Activated B cell treated with CpG ODN at 0.5 μM for 24 hours (primary cell): ENCODE data around the gene C10orf62. TPM values are rescaled to one million over a fixed set of nuclear protein-coding genes. Genes with fewer than 3 reads are reported as not detected.

ENCODE experiments used
- ATAC-seq: fragments of 200-7000 bp; cut with Tn5 transposase; one replicate; pipeline ENCODE4 v1.10.0; 2021; ENCODE audit warnings: low read depth, mild to moderate bottlenecking, moderate library complexity
- CTCF ChIA-PET: fragments of 350-600 bp; sonication (Branson Sonifier 250); formaldehyde crosslinking; loops from one replicate; lab custom pipeline; 2021; ENCODE audit warnings: antibody characterized with exemption; lab: Charles Lee
- POLR2A ChIA-PET: fragments of 350-600 bp; sonication (Branson Sonifier 250); formaldehyde crosslinking; loops from one replicate; lab custom pipeline; 2021; ENCODE audit warnings: antibody characterized with exemption; lab: Charles Lee
- DNase-seq: peaks from one replicate; pipeline ENCODE4 v3.0.0; 2022
- H3K27ac Mint-ChIP-seq: one replicate; pipeline ENCODE4 v1.8.0; 2020; ENCODE audit warnings: mixed read lengths
- H3K27me3 Mint-ChIP-seq: one replicate; pipeline ENCODE4 v1.8.0; 2021; ENCODE audit warnings: mixed read lengths
- H3K36me3 Mint-ChIP-seq: one replicate; pipeline ENCODE4 v1.8.0; 2021; ENCODE audit warnings: low read depth, mixed read lengths
- H3K4me1 Mint-ChIP-seq: one replicate; pipeline ENCODE4 v1.8.0; 2021; ENCODE audit warnings: mixed read lengths
- H3K4me3 Mint-ChIP-seq: one replicate; pipeline ENCODE4 v1.8.0; 2020; ENCODE audit warnings: mild to moderate bottlenecking, mixed read lengths
- H3K9me3 Mint-ChIP-seq: one replicate; pipeline ENCODE4 v1.8.0; 2020; ENCODE audit warnings: mixed read lengths
- intact Hi-C: fragments of 100-400 bp; cut with micrococcal nuclease; formaldehyde crosslinking; loops from one replicate; pipeline ENCODE4 v1.15.1; 2024
- total RNA-seq: library from RNA; stranded (reverse); gene quantifications from 2 replicates; pipeline ENCODE4 v1.2.3, GENCODE V29; 2022
- TF ChIP-seq, protein P1 (sequence below): fragments of 200-600 bp; IDR thresholded peaks from one replicate; pipeline ENCODE4 v1.8.0; 2022; ENCODE audit warnings: antibody characterized with exemption, mild to moderate bottlenecking

C10orf62 gene
- total RNA-seq, 1 donor from 2014 or later: not detected

DNA sequence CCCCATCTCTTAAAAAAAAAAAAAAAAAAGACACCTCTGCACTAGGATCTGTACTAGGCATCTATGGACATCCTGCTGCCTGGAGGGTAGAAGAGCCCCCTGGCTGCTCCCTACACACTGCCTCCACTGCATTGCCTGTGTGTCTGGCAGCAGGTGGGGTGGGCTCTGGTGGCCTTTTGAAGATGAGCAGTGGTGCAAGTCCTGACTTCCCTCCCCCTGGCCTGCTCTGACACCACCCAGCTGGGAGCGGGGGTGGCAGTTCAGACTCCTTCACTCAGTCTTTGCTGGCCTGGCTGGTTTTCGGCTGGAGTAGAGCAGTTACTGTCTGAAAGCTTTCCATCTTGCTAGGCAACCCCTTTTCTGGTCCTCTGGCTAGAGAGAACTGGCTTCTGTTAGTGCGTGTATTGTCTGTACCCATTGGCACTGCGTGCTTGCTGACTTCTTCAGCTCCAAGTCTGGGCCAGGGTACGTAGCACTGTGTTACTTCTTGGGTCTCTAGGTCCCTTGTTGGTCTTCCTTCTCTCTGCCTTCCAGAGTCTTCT is 17.6 kb downstream of the C10orf62 start:
- no peaks in the 10 kb centered on the region for H3K36me3 Mint-ChIP-seq
- H3K4me1 Mint-ChIP-seq: no peaks in the 10 kb centered on the region
- H3K9me3 Mint-ChIP-seq: no peaks in the 10 kb centered on the region
- H3K27me3 Mint-ChIP-seq: peaks cover 2% of the 10 kb centered on the region
- TF ChIP-seq, protein P1, sequence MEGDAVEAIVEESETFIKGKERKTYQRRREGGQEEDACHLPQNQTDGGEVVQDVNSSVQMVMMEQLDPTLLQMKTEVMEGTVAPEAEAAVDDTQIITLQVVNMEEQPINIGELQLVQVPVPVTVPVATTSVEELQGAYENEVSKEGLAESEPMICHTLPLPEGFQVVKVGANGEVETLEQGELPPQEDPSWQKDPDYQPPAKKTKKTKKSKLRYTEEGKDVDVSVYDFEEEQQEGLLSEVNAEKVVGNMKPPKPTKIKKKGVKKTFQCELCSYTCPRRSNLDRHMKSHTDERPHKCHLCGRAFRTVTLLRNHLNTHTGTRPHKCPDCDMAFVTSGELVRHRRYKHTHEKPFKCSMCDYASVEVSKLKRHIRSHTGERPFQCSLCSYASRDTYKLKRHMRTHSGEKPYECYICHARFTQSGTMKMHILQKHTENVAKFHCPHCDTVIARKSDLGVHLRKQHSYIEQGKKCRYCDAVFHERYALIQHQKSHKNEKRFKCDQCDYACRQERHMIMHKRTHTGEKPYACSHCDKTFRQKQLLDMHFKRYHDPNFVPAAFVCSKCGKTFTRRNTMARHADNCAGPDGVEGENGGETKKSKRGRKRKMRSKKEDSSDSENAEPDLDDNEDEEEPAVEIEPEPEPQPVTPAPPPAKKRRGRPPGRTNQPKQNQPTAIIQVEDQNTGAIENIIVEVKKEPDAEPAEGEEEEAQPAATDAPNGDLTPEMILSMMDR: no peak
- H3K4me3 Mint-ChIP-seq: no peak overlapping the region
- ATAC-seq (no peak), DNase-seq (no peak)
- H3K27ac Mint-ChIP-seq: no peak overlapping the region
- ChIA-PET CTCF (no interaction called here), POLR2A (no interaction called here)
- intact Hi-C loops: no loop called here

DNA sequence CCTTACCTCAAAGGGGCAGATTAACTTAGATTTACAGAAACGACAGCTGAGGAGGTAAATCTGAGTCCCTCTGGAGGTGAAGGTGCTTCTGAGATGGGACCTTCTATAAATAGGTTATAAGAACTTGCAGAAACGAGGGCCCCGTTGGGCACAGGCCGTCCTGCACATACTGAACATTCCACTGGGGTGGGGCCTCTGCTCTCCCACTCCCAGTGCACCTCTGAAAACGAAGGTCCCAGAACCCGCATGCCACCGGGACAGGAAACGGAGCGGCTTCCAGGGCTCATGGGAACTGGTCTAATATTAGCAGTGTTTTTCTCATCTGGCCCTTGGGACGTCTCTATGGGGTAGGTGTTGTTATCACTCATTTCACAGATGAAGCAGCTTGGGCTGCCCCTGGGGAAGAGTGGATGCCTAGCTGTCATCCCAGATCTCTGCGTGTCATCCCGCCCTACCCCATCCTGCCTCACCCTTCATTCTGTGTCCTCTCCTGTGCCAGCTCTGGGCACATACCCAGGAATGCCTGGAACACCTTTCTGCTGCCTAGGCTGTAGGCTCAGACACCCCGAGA is 19.6 kb downstream of the C10orf62 start:
- ChIA-PET POLR2A (no interaction called here), CTCF (no interaction called here)
- Mint-ChIP-seq H3K4me1 (no peaks in the 10 kb centered on the region), H3K27ac (no peak overlapping the region), H3K36me3 (no peaks in the 10 kb centered on the region), H3K4me3 (no peak overlapping the region), H3K9me3 (no peaks in the 10 kb centered on the region), H3K27me3 (peaks cover 2% of the 10 kb centered on the region)
- ATAC-seq (no peak), DNase-seq (no peak)
- TF ChIP-seq, protein P1: no peak
- intact Hi-C loops: no loop called here

DNA sequence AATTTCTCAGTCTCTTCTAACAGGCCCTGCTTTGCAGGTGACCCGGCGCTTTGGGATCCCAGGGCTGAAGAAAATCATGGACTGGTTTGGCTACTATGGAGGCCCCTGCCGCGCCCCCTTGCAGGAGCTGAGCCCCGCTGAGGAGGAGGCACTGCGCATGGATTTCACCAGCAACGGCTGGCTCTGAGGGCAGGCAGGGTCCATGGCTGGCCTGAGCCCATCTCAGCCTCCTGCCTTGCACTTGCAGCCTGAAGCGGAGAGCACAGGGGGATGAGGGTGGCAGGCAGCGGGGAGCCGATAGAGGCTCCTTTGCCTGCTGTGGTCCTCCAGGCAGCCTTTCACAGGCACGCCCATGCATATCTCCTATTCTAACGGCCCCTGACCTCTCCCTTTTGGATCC is 22.0 kb downstream of the C10orf62 start:
- H3K4me1 Mint-ChIP-seq: no peaks in the 10 kb centered on the region
- H3K4me3 Mint-ChIP-seq: no peak overlapping the region
- CTCF ChIA-PET: no interaction called here
- H3K9me3 Mint-ChIP-seq: no peaks in the 10 kb centered on the region
- no peak overlapping the region for H3K27ac Mint-ChIP-seq
- intact Hi-C loops: no loop called here
- no peak for ATAC-seq
- POLR2A ChIA-PET: no interaction called here
- H3K27me3 Mint-ChIP-seq: no peaks in the 10 kb centered on the region
- TF ChIP-seq, protein P1: no peak
- DNase-seq: no peak
- H3K36me3 Mint-ChIP-seq: no peaks in the 10 kb centered on the region

DNA sequence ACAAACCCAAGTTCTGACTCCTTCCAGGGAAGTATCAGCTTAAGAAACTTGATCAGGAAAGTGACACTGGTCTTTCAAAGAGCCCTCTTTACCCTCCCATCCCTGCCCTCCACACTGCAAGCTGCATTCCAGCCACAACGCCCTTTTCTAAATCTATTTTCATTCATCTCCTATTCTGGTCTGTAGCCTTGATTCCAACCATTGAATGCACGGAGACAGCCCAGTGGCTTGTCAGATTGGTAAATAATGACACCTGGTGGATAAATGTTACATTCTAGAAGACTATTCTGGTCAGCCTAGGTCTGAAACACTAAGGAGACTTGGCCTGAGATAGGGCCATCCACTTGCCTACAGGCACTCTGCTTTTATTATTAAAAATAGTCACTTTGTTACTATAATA is 22.9 kb downstream of the C10orf62 start:
- no peaks in the 10 kb centered on the region for H3K9me3 Mint-ChIP-seq
- DNase-seq: no peak
- H3K4me3 Mint-ChIP-seq: no peak overlapping the region
- TF ChIP-seq, protein P1: no peak
- intact Hi-C loops: loop anchor here (1.0 kb wide), 1 partner anchor 205 kb away; no protein-coding TSS in a partner anchor
- ATAC-seq: no peak
- ChIA-PET POLR2A (no interaction called here), CTCF (no interaction called here)
- H3K27ac Mint-ChIP-seq: no peak overlapping the region
- no peaks in the 10 kb centered on the region for H3K4me1 Mint-ChIP-seq
- no peaks in the 10 kb centered on the region for H3K27me3 Mint-ChIP-seq
- H3K36me3 Mint-ChIP-seq: no peaks in the 10 kb centered on the region

DNA sequence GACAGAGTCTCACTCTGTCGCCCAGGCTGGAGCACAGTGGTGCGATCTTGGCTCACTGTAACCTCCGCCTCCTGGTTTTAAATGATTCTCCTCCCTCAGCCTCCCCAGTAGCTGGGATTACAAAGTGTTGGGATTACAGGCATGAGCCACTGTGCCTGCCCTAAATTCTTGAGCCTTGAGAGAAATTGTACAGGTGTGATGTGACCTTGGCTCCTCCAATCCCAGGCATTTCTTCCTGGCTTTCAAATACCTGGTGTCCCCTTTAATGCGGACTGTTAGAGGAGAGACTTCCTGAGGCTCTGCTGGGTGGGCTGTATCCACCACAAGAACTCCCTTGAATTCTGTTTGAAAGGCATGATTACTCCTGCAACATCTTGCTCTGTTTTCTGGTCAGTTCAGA is 28.8 kb downstream of the C10orf62 start:
- no peaks in the 10 kb centered on the region for H3K36me3 Mint-ChIP-seq
- no peaks in the 10 kb centered on the region for H3K4me1 Mint-ChIP-seq
- intact Hi-C loops: no loop called here
- no peak overlapping the region for H3K4me3 Mint-ChIP-seq
- DNase-seq (no peak), ATAC-seq (no peak)
- POLR2A ChIA-PET: interaction anchor here (0.7 kb wide), 1 partner anchor 299 kb away, joined by 6 read pairs; no protein-coding TSS in a partner anchor
- TF ChIP-seq, protein P1: no peak
- no peaks in the 10 kb centered on the region for H3K27me3 Mint-ChIP-seq
- CTCF ChIA-PET: no interaction called here
- no peaks in the 10 kb centered on the region for H3K9me3 Mint-ChIP-seq
- no peak overlapping the region for H3K27ac Mint-ChIP-seq
